Body of pancreas (tissue), 4 donors: ENCODE measurements around the gene MCTP2.

ENCODE experiments used
- CTCF ChIP-seq, 7 experiments: fragments of 450-650 bp in 4 of 7; fragments of 200-600 bp in 3 of 7; sonication (generic) in 3 of 7; IDR thresholded peaks; one replicate each; pipeline ENCODE4 v1.5.1; 2016 to 2019; ENCODE audit warnings: antibody characterized with exemption in 7 of 7
- POLR2A ChIP-seq, 3 donors: fragments of 450-650 bp; IDR thresholded peaks; one replicate each; pipeline ENCODE4 v1.6.1; 2016; ENCODE audit warnings: antibody characterized with exemption in 3 of 3, mild to moderate bottlenecking in 2 of 3

DNA sequence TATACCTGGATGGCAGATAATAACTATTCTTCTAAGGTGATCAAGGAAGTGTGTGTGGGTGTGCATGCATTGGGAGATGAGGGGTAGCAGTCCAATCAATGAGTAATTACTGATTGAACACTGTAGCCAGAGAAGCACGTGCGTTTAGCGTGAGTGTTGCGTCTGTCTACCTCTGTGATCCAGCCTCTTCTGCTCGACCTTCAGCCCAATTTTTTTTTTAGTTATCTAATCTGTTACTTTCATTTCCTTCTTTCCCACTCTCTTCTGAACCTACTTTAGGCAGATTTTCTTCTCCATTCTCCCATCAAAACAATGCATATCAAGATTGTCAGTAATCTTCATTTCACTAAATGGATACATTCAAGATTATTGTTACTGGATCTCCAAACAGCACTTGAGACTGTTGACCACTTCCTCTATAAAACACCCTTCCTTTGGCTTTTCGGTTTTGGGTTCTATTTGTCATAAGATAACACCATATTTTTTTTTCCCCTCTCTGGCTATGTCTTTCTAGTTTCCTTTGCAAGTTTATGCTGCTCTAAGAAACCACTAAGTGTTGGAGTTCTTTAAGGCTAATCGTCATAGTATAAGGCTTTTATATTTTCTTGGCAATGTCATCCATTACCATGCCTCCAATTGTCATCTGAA lies 41.0 kb downstream of the MCTP2 start:
- TF ChIP-seq POLR2A (IDR thresholded peaks at IDR 0.05) (no peak), CTCF (IDR thresholded peaks at IDR 0.05) (no peak)
